ENCODE results near the gene ADCY1.

ADCY1 gene

GRCh38 chr7:45593121-45593541 is 19.0 kb downstream of the ADCY1 start:
- DNase-seq (ENCODE audit: low read depth in 2 of 2) = no peak

- no peak for DNase-seq (ENCODE audit: low read depth in 2 of 2)
Observed at GRCh38 chr7:45593877-45594276, 19.7 kb downstream of the ADCY1 start.

- DNase-seq (ENCODE audit: low read depth in 2 of 2) = no peak
Observed at GRCh38 chr7:45594745-45595535, 20.8 kb downstream of the ADCY1 start.

- DNase-seq (ENCODE audit: low read depth in 2 of 2) = no peak
Observed at GRCh38 chr7:45595809-45596664, 21.9 kb downstream of the ADCY1 start.

GRCh38 chr7:45596665-45597095 is 22.5 kb downstream of the ADCY1 start:
- no peak for DNase-seq (ENCODE audit: low read depth in 2 of 2)

- no peak for DNase-seq (ENCODE audit: low read depth in 2 of 2)
Observed at GRCh38 chr7:45597286-45597984, 23.3 kb downstream of the ADCY1 start.

- no peak for DNase-seq (ENCODE audit: low read depth in 2 of 2)
Observed at GRCh38 chr7:45598886-45599520, 24.8 kb downstream of the ADCY1 start.

GRCh38 chr7:45599851-45600706 is 25.9 kb downstream of the ADCY1 start:
- no peak for DNase-seq (ENCODE audit: low read depth in 2 of 2)

GRCh38 chr7:45601094-45601493 is 26.9 kb downstream of the ADCY1 start:
- DNase-seq (ENCODE audit: low read depth in 2 of 2) = no peak

- no peak for DNase-seq (ENCODE audit: low read depth in 2 of 2)
Observed at GRCh38 chr7:45601816-45602540, 27.8 kb downstream of the ADCY1 start.

- no peak for DNase-seq (ENCODE audit: low read depth in 2 of 2)
Observed at GRCh38 chr7:45606050-45606449, 31.9 kb downstream of the ADCY1 start.

GRCh38 chr7:45606931-45607330 is 32.8 kb downstream of the ADCY1 start:
- DNase-seq (ENCODE audit: low read depth in 2 of 2) = no peak

GRCh38 chr7:45609180-45609579 is 35.0 kb downstream of the ADCY1 start:
- DNase-seq (ENCODE audit: low read depth in 2 of 2) = no peak

GRCh38 chr7:45610019-45610418 is 35.9 kb downstream of the ADCY1 start:
- DNase-seq (ENCODE audit: low read depth in 2 of 2) = no peak

GRCh38 chr7:45610660-45611299 is 36.6 kb downstream of the ADCY1 start:
- DNase-seq (ENCODE audit: low read depth in 2 of 2) = no peak

GRCh38 chr7:45617166-45617565 is 43.0 kb downstream of the ADCY1 start:
- no peak for DNase-seq (ENCODE audit: low read depth in 2 of 2)

- no peak for DNase-seq (ENCODE audit: low read depth in 2 of 2)
Observed at GRCh38 chr7:45622058-45622457, 47.9 kb downstream of the ADCY1 start.

- no peak for DNase-seq (ENCODE audit: low read depth in 2 of 2)
Observed at GRCh38 chr7:45623157-45623556, 49.0 kb downstream of the ADCY1 start.

- no peak for DNase-seq (ENCODE audit: low read depth in 2 of 2)
Observed at GRCh38 chr7:45623740-45624391, 49.7 kb downstream of the ADCY1 start.
